H1 (cell line): ENCODE measurements around the gene ZC3H11A. TPM values are rescaled to one million over a fixed set of nuclear protein-coding genes. Genes with fewer than 3 reads are reported as not detected.

ENCODE experiments used
- CTCF ChIA-PET: fragments of 300-600 bp; sonication (Branson Sonifier 250); formaldehyde crosslinking; loops from one replicate; lab custom pipeline; 2021; ENCODE audit not compliant: partially characterized antibody; lab: Charles Lee
- POLR2A ChIA-PET: fragments of 300-600 bp; sonication (Branson Sonifier 250); formaldehyde crosslinking; loops from one replicate; lab custom pipeline; 2021; ENCODE audit warnings: inconsistent platforms; ENCODE audit not compliant: partially characterized antibody; lab: Charles Lee
- DNase-seq, 2 experiments: peaks; one replicate each; pipeline versions ENCODE4 v3.0.0 to v3.0.0-alpha.2; 2010 to 2022; ENCODE audit warnings: low spot score in 2 of 2, low read depth in 1 of 2, mixed read lengths in 1 of 2
- FAIRE-seq: peaks from 2 replicates; lab custom pipeline; 2011; peaks lifted over from hg19 to GRCh38; lab: Jason Lieb, UNC
- H2AFZ ChIP-seq: 2 replicates; pipeline ENCODE4 v1.8.1; 2012; ENCODE audit warnings: low read length, inconsistent platforms
- H2AK5ac ChIP-seq: 2 replicates; pipeline ENCODE4 v1.6.1; 2013; ENCODE audit warnings: low read depth, low read length
- H2BK120ac ChIP-seq: replicated peaks from 2 replicates; pipeline ENCODE3; 2013; ENCODE audit warnings: low read depth, low read length, inconsistent platforms
- H2BK12ac ChIP-seq: 2 replicates; pipeline ENCODE4 v1.6.1; 2013; ENCODE audit warnings: low read depth, low read length
- H2BK15ac ChIP-seq: 2 replicates; pipeline ENCODE4 v1.6.1; 2013; ENCODE audit warnings: low read length
- H2BK20ac ChIP-seq: 2 replicates; pipeline ENCODE4 v1.6.1; 2013; ENCODE audit warnings: low read length
- H2BK5ac ChIP-seq: 2 replicates; pipeline ENCODE4 v1.6.1; 2013; ENCODE audit warnings: low read depth, low read length
- H3K14ac ChIP-seq: 2 replicates; pipeline ENCODE4 v1.6.1; 2013; ENCODE audit warnings: inconsistent platforms; ENCODE audit not compliant: insufficient read length
- H3K18ac ChIP-seq: 2 replicates; pipeline ENCODE4 v1.6.1; 2013; ENCODE audit warnings: low read length; ENCODE audit errors: extremely low read depth
- H3K23ac ChIP-seq: 2 replicates; pipeline ENCODE4 v1.6.1; 2013; ENCODE audit warnings: inconsistent platforms; ENCODE audit not compliant: insufficient read length
- H3K23me2 ChIP-seq: 2 replicates; pipeline ENCODE4 v1.6.1; 2013; ENCODE audit warnings: low read depth, low read length
- H3K27ac ChIP-seq: 2 replicates; pipeline ENCODE4 v1.6.1; 2011; ENCODE audit warnings: low read depth, low read length, inconsistent platforms
- H3K27me3 ChIP-seq, 4 experiments: replicated peaks in 1 of 4; 1 replicate in 1 of 4; 2 replicates in 3 of 4; pipeline versions ENCODE4 v1.6.1 to v1.8.1; 2011 to 2013; ENCODE audit warnings: low read length in 3 of 4, mild to moderate bottlenecking in 3 of 4, inconsistent platforms in 2 of 4, mixed read lengths in 2 of 4, moderate library complexity in 1 of 4; ENCODE audit not compliant: control insufficient read depth in 3 of 4, insufficient read depth in 3 of 4; ENCODE audit errors: extremely low read depth in 1 of 4
- H3K36me3 ChIP-seq, 4 experiments: 2 replicates each; pipeline versions ENCODE4 v1.6.1 to v1.8.1; 2011 to 2013; ENCODE audit warnings: mild to moderate bottlenecking in 4 of 4, low read length in 3 of 4, moderate library complexity in 2 of 4, control low read depth in 1 of 4, inconsistent platforms in 1 of 4; ENCODE audit not compliant: insufficient read depth in 4 of 4, control insufficient read depth in 2 of 4
- H3K4ac ChIP-seq: replicated peaks from 2 replicates; pipeline ENCODE3; 2013; ENCODE audit warnings: low read length, low read depth, mixed read lengths, inconsistent platforms; ENCODE audit not compliant: insufficient read length
- H3K4me1 ChIP-seq, 4 experiments: replicated peaks in 1 of 4; 1 replicate in 1 of 4; 2 replicates in 3 of 4; pipeline versions ENCODE4 v1.6.1 to v1.8.1; 2011 to 2013; ENCODE audit warnings: low read length in 3 of 4, inconsistent platforms in 2 of 4, mixed read lengths in 1 of 4; ENCODE audit not compliant: insufficient read depth in 4 of 4, control insufficient read depth in 3 of 4
- H3K4me2 ChIP-seq, 2 experiments: 2 replicates each; pipeline versions ENCODE4 v1.6.1 to v1.8.1; 2011 to 2013; ENCODE audit warnings: low read depth in 2 of 2, low read length in 2 of 2, control low read depth in 1 of 2, inconsistent platforms in 1 of 2, mild to moderate bottlenecking in 1 of 2; ENCODE audit not compliant: insufficient read depth in 1 of 2
- H3K4me3 ChIP-seq, 4 experiments: fragments of 200-600, 300-600 bp in 1 of 4; sonication (generic), shearing (Covaris generic), sonication (Bioruptor Twin) in 1 of 4; 2 replicates each; pipeline versions ENCODE4 v1.5.1 to v1.8.1; 2011 to 2016; ENCODE audit warnings: low read length in 4 of 4, low read depth in 3 of 4, control low read depth in 2 of 4, inconsistent platforms in 2 of 4, mild to moderate bottlenecking in 2 of 4, mixed read lengths in 1 of 4, moderate library complexity in 1 of 4; ENCODE audit not compliant: insufficient read depth in 2 of 4; ENCODE audit errors: extremely low read depth in 1 of 4
- H3K56ac ChIP-seq: replicated peaks from 2 replicates; pipeline ENCODE3; 2013; ENCODE audit warnings: low read depth, mild to moderate bottlenecking, mixed read lengths, low read length, inconsistent platforms; ENCODE audit not compliant: insufficient read length
- H3K79me1 ChIP-seq: 2 replicates; pipeline ENCODE4 v1.6.1; 2013; ENCODE audit warnings: low read depth, low read length, control low read depth
- H3K79me2 ChIP-seq, 2 experiments: 2 replicates each; pipeline versions ENCODE4 v1.6.1 to v1.8.1; 2012 to 2013; ENCODE audit warnings: low read length in 2 of 2, mild to moderate bottlenecking in 2 of 2, inconsistent platforms in 1 of 2; ENCODE audit not compliant: insufficient read depth in 2 of 2, control insufficient read depth in 1 of 2
- H3K9ac ChIP-seq, 4 experiments: replicated peaks in 1 of 4; 1 replicate in 1 of 4; 2 replicates in 3 of 4; pipeline versions ENCODE4 v1.6.1 to v1.8.1; 2011 to 2013; ENCODE audit warnings: low read depth in 3 of 4, low read length in 3 of 4, control low read depth in 2 of 4, mild to moderate bottlenecking in 2 of 4, moderate library complexity in 2 of 4, inconsistent platforms in 1 of 4; ENCODE audit errors: extremely low read depth in 1 of 4
- H3K9me3 ChIP-seq, 2 experiments: 2 replicates each; pipeline versions ENCODE4 v1.6.1 to v1.8.1; 2012 to 2013; ENCODE audit warnings: mild to moderate bottlenecking in 2 of 2, moderate library complexity in 2 of 2, control low read depth in 1 of 2, inconsistent platforms in 1 of 2, low read depth in 1 of 2, low read length in 1 of 2, mixed read lengths in 1 of 2; ENCODE audit not compliant: insufficient read depth in 2 of 2
- H4K20me1 ChIP-seq, 2 experiments: replicated peaks in 1 of 2; 2 replicates each; pipeline versions ENCODE3 to v1.8.1; 2011 to 2013; ENCODE audit warnings: inconsistent platforms in 2 of 2, low read length in 2 of 2, mild to moderate bottlenecking in 1 of 2; ENCODE audit not compliant: insufficient read depth in 2 of 2, control insufficient read depth in 1 of 2
- H4K5ac ChIP-seq: 2 replicates; pipeline ENCODE4 v1.6.1; 2013; ENCODE audit warnings: low read length, low read depth, mixed read lengths, inconsistent platforms; ENCODE audit not compliant: insufficient read length
- H4K8ac ChIP-seq: 2 replicates; pipeline ENCODE4 v1.8.0; 2013; ENCODE audit warnings: mild to moderate bottlenecking, moderate library complexity, low read length, inconsistent platforms; ENCODE audit not compliant: insufficient read depth; ENCODE audit errors: extremely low read depth
- H4K91ac ChIP-seq: replicated peaks from 2 replicates; pipeline ENCODE3; 2013; ENCODE audit warnings: low read length, mixed read lengths, inconsistent platforms; ENCODE audit not compliant: insufficient read length
- ASH2L ChIP-seq: fragments of 200-600, 300-600 bp; sonication (generic); IDR thresholded peaks from one replicate; pipeline ENCODE4 v1.7.1; 2017; ENCODE audit warnings: low read length
- ATF2 ChIP-seq: IDR thresholded peaks from 2 replicates; pipeline ENCODE4 v1.6.1; 2012; ENCODE audit warnings: low read length, inconsistent platforms
- BRCA1 ChIP-seq: IDR thresholded peaks from 2 replicates; pipeline ENCODE4 v1.6.1; 2012; ENCODE audit warnings: low read depth, low read length, improper control_type of control experiment
- EGR1 ChIP-seq: IDR thresholded peaks from 2 replicates; pipeline ENCODE4 v1.6.1; 2011; ENCODE audit warnings: low read depth, low read length, borderline replicate concordance
- EZH2 ChIP-seq: fragments of 200-600 bp; sonication (generic); IDR thresholded peaks from 2 replicates; pipeline ENCODE4 v1.7.1; 2012; ENCODE audit warnings: low read depth, mild to moderate bottlenecking, moderate library complexity, low read length, inconsistent platforms; ENCODE audit not compliant: severe bottlenecking
- FOSL1 ChIP-seq: IDR thresholded peaks from 2 replicates; pipeline ENCODE4 v1.6.1; 2011; ENCODE audit warnings: mild to moderate bottlenecking, low read depth, low read length, moderate library complexity; ENCODE audit not compliant: insufficient read depth
- KDM5A ChIP-seq: fragments of 200-600 bp; IDR thresholded peaks from 2 replicates; pipeline ENCODE4 v1.7.1; 2012; ENCODE audit warnings: mild to moderate bottlenecking, low read length, inconsistent platforms, mixed read lengths
- MAX ChIP-seq: IDR thresholded peaks from 2 replicates; pipeline ENCODE4 v1.6.1; 2012; ENCODE audit warnings: inconsistent platforms
- SAP30 ChIP-seq: fragments of 300-600 bp; sonication (generic); IDR thresholded peaks from 2 replicates; pipeline ENCODE4 v1.7.1; 2012; ENCODE audit warnings: low read length, moderate library complexity, mild to moderate bottlenecking, inconsistent platforms; ENCODE audit not compliant: insufficient read depth, insufficient replicate concordance
- USF2 ChIP-seq: IDR thresholded peaks from 2 replicates; pipeline ENCODE4 v1.6.1; 2011; ENCODE audit warnings: low read length, improper control_type of control experiment
- WGBS, 2 experiments: shearing (Covaris generic) in 1 of 2; methylation state at CpG; one replicate each; pipeline versions ENCODE4 v1.1.6 to v1.1.7; 2013 to 2015; ENCODE audit warnings: low lambda C conversion rate in 2 of 2, mixed read lengths in 2 of 2, inconsistent platforms in 1 of 2, low coverage in 1 of 2, missing lambda C conversion rate in 1 of 2; ENCODE audit not compliant: insufficient replicate concordance in 2 of 2, insufficient coverage in 1 of 2, insufficient read length in 1 of 2; ENCODE audit errors: extremely low coverage in 1 of 2, missing lambda C conversion rate in 1 of 2; 5-methylcytosine and 5-hydroxymethylcytosine counted together
- polyA plus RNA-seq, 7 experiments: library from polyadenylated mRNA; depleted of rRNA in 3 of 7; stranded (reverse) in 5 of 7; unstranded in 2 of 7; fragments of >200 nt in 5 of 7; fragments of 200-250 nt in 2 of 7; gene quantifications; 1 replicate in 5 of 7; 2 replicates in 1 of 7; 4 replicates in 1 of 7; pipeline versions ENCODE4 v1.2.1 to v1.2.3, GENCODE V29; 2011 to 2013; ENCODE audit warnings: missing spikeins in 2 of 7, mixed read lengths in 2 of 7
- total RNA-seq: library from RNA; stranded (reverse); fragmentation: NEBNext Ultra II Directional; extraction: Animal tissue kit (Norgen Biotek cat#: 25700); gene quantifications from 2 replicates; pipeline ENCODE4 v1.2.1, GENCODE V29; 2021

ZC3H11A gene
- total and polyA plus RNA-seq, 2 of the 8 experiments (the other 6 are each of a cell fraction or from before 2014, with no cell fraction given) = 37.2 to 105 TPM

- Histone ChIP-seq H3K14ac (no peak overlapping the region), H3K27ac (no peak overlapping the region), H3K23ac (no peak overlapping the region), H4K20me1 (no peaks in the 10 kb centered on the region), H3K9ac (no peak overlapping the region), H3K4ac (no peak overlapping the region), H3K36me3 (no peaks in the 10 kb centered on the region), H4K5ac (no peak overlapping the region), H3K9me3 (no peaks in the 10 kb centered on the region), H2BK15ac (no peak overlapping the region), H4K8ac (no peak overlapping the region), H3K56ac (no peak overlapping the region), H3K79me2 (no peaks in the 10 kb centered on the region), H2BK5ac (no peak overlapping the region), H2BK12ac (no peak overlapping the region), H4K91ac (no peak overlapping the region), H3K4me1 (no peaks in the 10 kb centered on the region; a peak in 2 of 7 replicates), H3K4me3 (no peak overlapping the region), H2AK5ac (no peak overlapping the region), H3K4me2 (no peak overlapping the region), H2AFZ (no peak overlapping the region), H2BK20ac (no peak overlapping the region), H3K79me1 (no peaks in the 10 kb centered on the region), H2BK120ac (no peak overlapping the region), H3K27me3 (no peaks in the 10 kb centered on the region), H3K23me2 (no peaks in the 10 kb centered on the region), H3K18ac (no peak overlapping the region)
- POLR2A ChIA-PET = interaction anchor here (0.7 kb wide), 1 partner anchor 59 kb away, joined by 3 read pairs; no protein-coding TSS in a partner anchor
- no peak for TF ChIP-seq USF2
- TF ChIP-seq SAP30 = no peak
- TF ChIP-seq KDM5A = no peak
- no peak for TF ChIP-seq EGR1
- no peak for TF ChIP-seq ASH2L
- TF ChIP-seq BRCA1 = no peak
- no peak for TF ChIP-seq EZH2
- no peak for TF ChIP-seq MAX
- TF ChIP-seq FOSL1 = no peak
- no peak for TF ChIP-seq ATF2
- FAIRE-seq (no peak), DNase-seq (no peak)
- 87% methylated on average over 3 of the region's 3 CpGs; no CpG with 5 or more reads in 1 of the 2 experiments for WGBS, 2 experiments
- CTCF ChIA-PET = interaction anchor here (0.8 kb wide), 1 partner anchor 38 kb away, joined by 3 read pairs; no protein-coding TSS in a partner anchor
These were observed 44.4 kb upstream of the ZC3H11A start for GRCh38 chr1:203751051-203751450.
